ENCODE results near the gene LRMDA.

Gene LRMDA

GRCh38 chr10:76257816-76258215 is 826.4 kb downstream of the LRMDA start:
- no peak overlapping the region for H3K4me3 ChIP-seq (IDR thresholded peaks at IDR 0.05; ENCODE audit: insufficient read depth, low read depth, low read length)
- no peaks in the 10 kb centered on the region for H4K20me1 ChIP-seq (ENCODE audit: insufficient read depth)
- H3K4me1 ChIP-seq (ENCODE audit: low read depth, poor library complexity, severe bottlenecking): no peaks in the 10 kb centered on the region
- H3K9ac ChIP-seq: no peak overlapping the region
- no peak overlapping the region for H2AFZ ChIP-seq (ENCODE audit: low read depth)
- H3K4me2 ChIP-seq: no peak overlapping the region
- no peaks in the 10 kb centered on the region for H3K27me3 ChIP-seq (ENCODE audit: insufficient read depth, low read depth)
- H3K36me3 ChIP-seq (ENCODE audit: insufficient read depth): no peaks in the 10 kb centered on the region
- no peak overlapping the region for H3K27ac ChIP-seq
- H3K79me2 ChIP-seq (ENCODE audit: insufficient read depth, low read depth): no peaks in the 10 kb centered on the region
- TF ChIP-seq CTCF (conservative IDR thresholded peaks at IDR 0.05; ENCODE audit: low read depth, low read length): no peak

- Histone ChIP-seq H3K79me2 (ENCODE audit: insufficient read depth, low read depth) (no peaks in the 10 kb centered on the region), H3K27ac (no peak overlapping the region), H3K4me2 (no peak overlapping the region), H3K4me1 (ENCODE audit: low read depth, poor library complexity, severe bottlenecking) (no peaks in the 10 kb centered on the region), H3K27me3 (ENCODE audit: insufficient read depth, low read depth) (no peaks in the 10 kb centered on the region), H3K9ac (no peak overlapping the region), H4K20me1 (ENCODE audit: insufficient read depth) (no peaks in the 10 kb centered on the region), H3K4me3 (IDR thresholded peaks at IDR 0.05; ENCODE audit: insufficient read depth, low read depth, low read length) (no peak overlapping the region), H2AFZ (ENCODE audit: low read depth) (no peak overlapping the region), H3K36me3 (ENCODE audit: insufficient read depth) (no peaks in the 10 kb centered on the region)
- TF ChIP-seq CTCF (conservative IDR thresholded peaks at IDR 0.05; ENCODE audit: low read depth, low read length): no peak
Observed at GRCh38 chr10:76265441-76266113, 834.2 kb downstream of the LRMDA start.

GRCh38 chr10:76268530-76268929 is 837.1 kb downstream of the LRMDA start:
- no peak overlapping the region for H3K4me2 ChIP-seq
- H3K27me3 ChIP-seq (ENCODE audit: insufficient read depth, low read depth): no peaks in the 10 kb centered on the region
- H3K27ac ChIP-seq: no peak overlapping the region
- no peaks in the 10 kb centered on the region for H3K79me2 ChIP-seq (ENCODE audit: insufficient read depth, low read depth)
- no peak overlapping the region for H3K4me3 ChIP-seq (IDR thresholded peaks at IDR 0.05; ENCODE audit: insufficient read depth, low read depth, low read length)
- no peaks in the 10 kb centered on the region for H3K4me1 ChIP-seq (ENCODE audit: low read depth, poor library complexity, severe bottlenecking)
- TF ChIP-seq CTCF (conservative IDR thresholded peaks at IDR 0.05; ENCODE audit: low read depth, low read length): no peak
- no peaks in the 10 kb centered on the region for H3K36me3 ChIP-seq (ENCODE audit: insufficient read depth)
- H4K20me1 ChIP-seq (ENCODE audit: insufficient read depth): no peaks in the 10 kb centered on the region
- H2AFZ ChIP-seq (ENCODE audit: low read depth): no peak overlapping the region
- no peak overlapping the region for H3K9ac ChIP-seq

- no peaks in the 10 kb centered on the region for H3K27me3 ChIP-seq (ENCODE audit: insufficient read depth, low read depth)
- H3K36me3 ChIP-seq (ENCODE audit: insufficient read depth): no peaks in the 10 kb centered on the region
- no peak overlapping the region for H3K4me3 ChIP-seq (IDR thresholded peaks at IDR 0.05; ENCODE audit: insufficient read depth, low read depth, low read length)
- H3K27ac ChIP-seq: no peak overlapping the region
- no peaks in the 10 kb centered on the region for H3K79me2 ChIP-seq (ENCODE audit: insufficient read depth, low read depth)
- no peak overlapping the region for H2AFZ ChIP-seq (ENCODE audit: low read depth)
- H3K4me2 ChIP-seq: no peak overlapping the region
- no peak for TF ChIP-seq CTCF (conservative IDR thresholded peaks at IDR 0.05; ENCODE audit: low read depth, low read length)
- no peaks in the 10 kb centered on the region for H4K20me1 ChIP-seq (ENCODE audit: insufficient read depth)
- H3K4me1 ChIP-seq (ENCODE audit: low read depth, poor library complexity, severe bottlenecking): no peaks in the 10 kb centered on the region
- H3K9ac ChIP-seq: no peak overlapping the region
Observed at GRCh38 chr10:76268954-76269353, 837.5 kb downstream of the LRMDA start.
